Measurements from ENCODE around the gene MAP2K6.
A peak's percentile ranks its signal among the peaks of the same experiment; 100 is the strongest.

Gene MAP2K6

GRCh38 chr17:69508814-69509213 lies 94.3 kb downstream of the MAP2K6 start:
- H3K4me3 ChIP-seq (ENCODE audit: low read depth, low read length): no peak overlapping the region
- TF ChIP-seq CTCF (conservative IDR thresholded peaks at IDR 0.05; ENCODE audit: low read depth, low read length): no peak

DNA sequence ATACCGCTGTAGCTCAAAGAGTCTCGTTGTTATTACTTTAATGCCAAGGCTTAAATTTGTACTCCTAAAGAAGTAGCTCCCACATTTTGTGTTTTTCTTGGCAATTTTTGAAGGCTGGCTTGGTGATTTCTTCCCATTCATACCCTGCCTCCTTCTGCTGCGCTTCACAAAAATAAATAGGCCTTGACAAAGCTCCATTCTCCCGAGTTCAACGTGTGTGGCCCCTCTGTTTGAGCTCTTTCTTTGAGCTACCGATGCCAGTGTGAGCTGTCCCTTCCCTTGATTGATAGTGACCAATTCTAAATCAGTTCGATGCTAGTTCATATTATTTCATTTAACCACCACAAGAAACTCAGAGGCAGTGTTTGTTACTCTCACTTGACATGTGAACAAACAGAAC lies 96.8 kb downstream of the MAP2K6 start:
- no peak overlapping the region for H3K4me3 ChIP-seq (ENCODE audit: low read depth, low read length)
- no peak for TF ChIP-seq CTCF (conservative IDR thresholded peaks at IDR 0.05; ENCODE audit: low read depth, low read length)
- no peak for DNase-seq (ENCODE audit: low read depth)

More at GRCh38 chr17:69508814-69509213, 94.3 kb downstream of the MAP2K6 start:
- no peak for DNase-seq (ENCODE audit: low read depth)

- no peak for DNase-seq (ENCODE audit: low read depth)
- TF ChIP-seq CTCF (conservative IDR thresholded peaks at IDR 0.05; ENCODE audit: low read depth, low read length): no peak
- H3K4me3 ChIP-seq (ENCODE audit: low read depth, low read length): no peak overlapping the region
Measured at GRCh38 chr17:69512946-69513345, 98.4 kb downstream of the MAP2K6 start.

- DNase-seq (ENCODE audit: low read depth): no peak
- no peak overlapping the region for H3K4me3 ChIP-seq (ENCODE audit: low read depth, low read length)
- TF ChIP-seq CTCF (conservative IDR thresholded peaks at IDR 0.05; ENCODE audit: low read depth, low read length): no peak
Measured at GRCh38 chr17:69516225-69516624, 101.7 kb downstream of the MAP2K6 start.

GRCh38 chr17:69516911-69517310 lies 102.4 kb downstream of the MAP2K6 start:
- TF ChIP-seq CTCF (conservative IDR thresholded peaks at IDR 0.05; ENCODE audit: low read depth, low read length): no peak
- no peak for DNase-seq (ENCODE audit: low read depth)
- no peak overlapping the region for H3K4me3 ChIP-seq (ENCODE audit: low read depth, low read length)

GRCh38 chr17:69518951-69519350 lies 104.5 kb downstream of the MAP2K6 start:
- TF ChIP-seq CTCF (conservative IDR thresholded peaks at IDR 0.05; ENCODE audit: low read depth, low read length): no peak
- no peak overlapping the region for H3K4me3 ChIP-seq (ENCODE audit: low read depth, low read length)
- DNase-seq (ENCODE audit: low read depth): no peak

DNA sequence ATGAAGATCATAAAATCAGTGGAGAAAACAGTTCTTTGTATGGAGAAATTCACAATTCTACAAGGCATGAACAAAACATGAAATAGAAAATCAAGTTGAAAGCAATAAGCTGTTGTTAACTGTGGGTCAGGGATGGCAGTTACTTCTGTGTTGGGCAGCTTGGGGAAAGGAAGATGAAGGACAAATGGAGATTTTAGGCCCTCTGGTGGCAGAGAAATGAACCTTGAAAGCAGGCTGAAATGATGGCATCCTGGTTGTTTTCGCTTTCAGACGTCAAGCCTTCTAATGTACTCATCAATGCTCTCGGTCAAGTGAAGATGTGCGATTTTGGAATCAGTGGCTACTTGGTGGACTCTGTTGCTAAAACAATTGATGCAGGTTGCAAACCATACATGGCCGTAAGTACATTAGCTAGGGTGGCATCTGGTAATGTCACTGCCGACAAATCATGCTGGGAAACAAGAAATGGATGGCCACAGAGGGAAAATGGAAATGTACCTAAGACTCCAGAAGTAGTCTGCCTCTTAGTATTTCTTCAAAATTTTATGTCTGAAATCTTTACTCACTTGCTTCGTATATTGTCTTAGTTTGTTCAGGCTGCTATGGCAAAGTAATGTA lies 108.9 kb downstream of the MAP2K6 start:
- DNase-seq (ENCODE audit: low read depth): peak; percentile 84
- H3K4me3 ChIP-seq (ENCODE audit: low read depth, low read length): peak overlapping the region; percentile 20
- TF ChIP-seq CTCF (conservative IDR thresholded peaks at IDR 0.05; ENCODE audit: low read depth, low read length): peak; percentile 88

Data from choroid plexus epithelial cell (primary cell).